ENCODE measurements around the gene LECT2. TPM values are rescaled to one million over a fixed set of nuclear protein-coding genes. Genes with fewer than 3 reads are reported as not detected.

LECT2 gene
- polyA plus RNA-seq, 6 donors from 2014 or later = not detected

DNA sequence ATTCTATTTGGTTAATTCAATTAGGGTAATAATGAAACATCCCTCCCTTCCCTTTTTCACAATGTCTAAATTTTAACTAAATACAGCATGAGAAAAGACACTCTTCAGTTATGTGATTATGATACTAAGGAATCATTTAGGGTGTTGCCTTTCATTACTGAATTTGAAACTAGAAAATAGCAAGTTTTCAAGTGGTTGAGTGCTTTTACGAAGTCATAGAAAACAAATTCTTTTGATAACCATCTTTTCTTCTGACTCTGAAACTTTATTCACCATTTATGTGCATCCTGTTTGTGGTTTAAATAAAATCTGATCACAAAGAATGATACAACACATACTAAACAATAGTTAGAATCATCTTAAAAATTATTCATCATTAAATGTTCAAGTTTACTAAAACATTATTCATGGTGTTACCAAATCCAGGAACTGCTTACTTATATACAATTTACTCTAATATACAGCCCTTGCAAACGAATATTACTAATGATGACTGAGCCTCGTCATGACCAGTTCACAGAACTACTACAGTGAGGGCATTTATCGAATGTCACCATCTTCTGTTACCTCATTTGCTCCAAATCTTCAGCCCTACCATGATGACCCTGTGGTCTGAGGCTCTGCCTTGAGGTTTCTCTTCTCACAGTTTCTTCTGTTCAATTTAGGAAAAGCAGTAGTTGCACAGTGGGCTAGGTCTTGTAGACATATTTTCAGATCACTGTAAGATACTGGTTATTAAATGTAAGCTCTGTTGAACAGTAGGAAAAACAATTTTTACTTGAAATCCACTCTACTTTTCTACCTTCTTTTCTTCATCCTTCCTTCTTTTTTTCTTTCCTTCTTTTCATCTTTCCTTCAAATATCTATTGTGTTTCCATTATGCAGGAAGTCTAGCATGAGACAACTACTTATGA is 40.8 kb downstream of the LECT2 start:
- Mint-ChIP-seq H3K27ac (no peak overlapping the region), H3K36me3 (no peaks in the 10 kb centered on the region), H3K4me3 (peak overlapping the region in 1 of 8 donors; percentile 9), H3K9me3 (peaks cover 0 to 14% (median 4%) of the 10 kb centered on the region in 7 donors), H3K4me1 (no peaks in the 10 kb centered on the region), H3K27me3 (peaks cover 32 to 51% (median 49%) of the 10 kb centered on the region in 3 donors)
- ATAC-seq (ENCODE audit: low read depth in 2 of 2) (no peak), DNase-seq (no peak)

DNA sequence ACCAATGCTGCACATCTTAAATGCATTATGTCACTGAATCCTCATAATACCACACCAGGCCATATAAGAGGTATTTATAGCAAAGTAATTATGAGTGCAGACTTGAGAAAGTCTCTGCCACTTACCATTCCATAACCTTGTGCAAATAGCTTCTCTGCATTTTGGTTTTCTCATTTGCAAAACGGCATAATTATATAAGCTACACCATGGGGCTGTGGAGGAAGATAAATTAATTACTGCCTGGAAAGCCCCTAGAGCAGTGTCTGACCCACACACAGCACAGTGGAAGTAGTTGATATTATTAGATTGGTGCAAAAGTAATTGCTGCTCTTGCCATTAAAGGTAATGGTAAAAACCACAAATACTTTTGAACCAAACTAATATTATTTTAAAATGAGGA is 49.6 kb downstream of the LECT2 start:
- ATAC-seq (ENCODE audit: low read depth in 2 of 2) = no peak
- no peaks in the 10 kb centered on the region for H3K36me3 Mint-ChIP-seq

DNA sequence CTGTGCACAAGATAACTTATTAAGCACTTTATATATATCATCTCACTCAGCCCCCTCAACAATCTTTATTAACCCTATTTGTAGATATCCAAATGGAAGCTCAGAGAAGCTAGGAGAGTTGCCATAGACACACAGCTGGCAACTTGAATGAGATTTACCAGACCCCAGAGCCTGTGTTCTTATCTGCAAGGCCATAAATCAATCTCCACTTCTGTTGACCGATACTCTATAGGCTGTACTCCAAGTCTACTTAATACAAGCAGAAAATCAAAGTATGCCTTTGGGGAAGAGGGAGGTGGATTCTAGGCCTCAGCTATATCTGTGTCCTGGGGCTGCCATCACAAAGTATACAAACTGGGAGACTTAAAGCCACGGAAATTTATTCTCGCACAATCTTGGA is 53.1 kb downstream of the LECT2 start:
- DNase-seq = no peak
- Mint-ChIP-seq H3K4me3 (no peak overlapping the region), H3K36me3 (no peaks in the 10 kb centered on the region)

More for the DNA sequence above, 49.6 kb downstream of the LECT2 start:
- peaks cover 0 to 7% (median 0%) of the 10 kb centered on the region in 7 donors for H3K9me3 Mint-ChIP-seq
- no peak overlapping the region for H3K27ac Mint-ChIP-seq
- no peak overlapping the region for H3K4me3 Mint-ChIP-seq
- H3K27me3 Mint-ChIP-seq = peaks cover 11 to 41% (median 36%) of the 10 kb centered on the region in 3 donors
- no peak for DNase-seq
- H3K4me1 Mint-ChIP-seq = no peaks in the 10 kb centered on the region

DNA sequence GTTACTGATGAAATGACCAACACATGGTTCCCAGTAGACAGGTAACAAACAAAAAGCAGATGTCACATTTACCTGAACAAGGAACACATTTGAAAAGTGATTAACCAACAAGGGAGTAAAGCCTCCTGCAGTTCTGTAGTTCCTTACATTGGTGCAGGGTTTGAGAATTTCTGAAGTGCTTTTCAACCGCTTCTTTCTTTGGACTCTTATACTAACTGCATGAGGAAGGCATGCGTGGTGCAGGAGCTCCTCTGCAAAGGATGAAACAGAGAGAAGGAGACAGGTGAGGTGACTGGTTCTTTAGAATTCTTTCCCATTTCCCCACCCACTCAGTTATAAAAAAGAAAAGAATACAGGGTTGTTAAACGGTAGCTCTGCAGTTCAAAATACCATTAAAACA is 54.5 kb downstream of the LECT2 start:
- H3K9me3 Mint-ChIP-seq = peaks cover 0 to 2% (median 0%) of the 10 kb centered on the region in 7 donors
- H3K36me3 Mint-ChIP-seq = no peaks in the 10 kb centered on the region
- ATAC-seq (ENCODE audit: low read depth in 2 of 2) (no peak), DNase-seq (no peak)
- no peak overlapping the region for H3K27ac Mint-ChIP-seq
- H3K4me3 Mint-ChIP-seq = no peak overlapping the region
- peaks cover 15 to 36% (median 36%) of the 10 kb centered on the region in 3 donors for H3K27me3 Mint-ChIP-seq
- H3K4me1 Mint-ChIP-seq = no peaks in the 10 kb centered on the region

More for the DNA sequence above, 53.1 kb downstream of the LECT2 start:
- Mint-ChIP-seq H3K4me1 (no peaks in the 10 kb centered on the region), H3K27ac (no peak overlapping the region), H3K27me3 (peaks cover 5 to 36% (median 26%) of the 10 kb centered on the region in 3 donors), H3K9me3 (peaks cover 0 to 2% (median 0%) of the 10 kb centered on the region in 7 donors)
- ATAC-seq (ENCODE audit: low read depth in 2 of 2) = no peak

DNA sequence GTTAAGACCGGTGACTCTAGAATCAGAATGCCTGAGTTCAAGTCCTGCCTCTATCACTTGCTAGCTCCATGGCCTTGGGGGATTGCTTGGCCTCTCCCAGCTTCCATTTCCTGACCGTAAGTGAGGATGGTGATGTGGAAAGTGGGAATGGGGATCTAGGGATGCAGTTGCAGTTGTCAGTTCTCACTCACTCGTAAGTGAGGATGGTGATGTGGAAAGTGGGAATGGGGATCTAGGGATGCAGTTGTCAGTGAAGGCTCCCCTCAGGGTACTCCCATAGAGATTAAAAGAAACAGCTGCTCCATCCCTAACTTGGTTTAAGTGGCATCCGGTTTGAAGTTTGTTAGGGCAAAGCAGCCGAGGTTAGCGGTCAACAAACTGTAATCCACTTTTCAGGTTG is 56.1 kb downstream of the LECT2 start:
- peaks cover 0 to 2% (median 0%) of the 10 kb centered on the region in 7 donors for H3K9me3 Mint-ChIP-seq
- ATAC-seq (ENCODE audit: low read depth in 2 of 2) (no peak), DNase-seq (no peak)
- no peaks in the 10 kb centered on the region for H3K4me1 Mint-ChIP-seq
- no peak overlapping the region for H3K4me3 Mint-ChIP-seq
- H3K27me3 Mint-ChIP-seq = peaks cover 15 to 42% (median 36%) of the 10 kb centered on the region in 3 donors
- H3K27ac Mint-ChIP-seq = no peak overlapping the region
- H3K36me3 Mint-ChIP-seq = no peaks in the 10 kb centered on the region

Other genes starting within 250 kb of the LECT2 start
- gene SLC25A48, start 120.3 kb downstream of the LECT2 start, polyA plus RNA-seq (ENCODE audit: low read depth in 6 of 6) = not detected
- not detected for gene IL9, start 59.1 kb downstream of the LECT2 start, polyA plus RNA-seq (ENCODE audit: low read depth in 6 of 6)
- 1 to 10 TPM in 3 of 6 donors, under 1 TPM in 3; 0.20 to 4.3 (median 1.2) TPM for gene TGFBI, start 74.0 kb upstream of the LECT2 start, polyA plus RNA-seq (ENCODE audit: low read depth in 6 of 6)
- gene SMAD5, start 177.9 kb upstream of the LECT2 start, polyA plus RNA-seq (ENCODE audit: low read depth in 6 of 6) = 10 to 100 TPM; 18.8 to 29.3 (median 23.9) TPM
- gene SMIM32, start 238.2 kb upstream of the LECT2 start, polyA plus RNA-seq (ENCODE audit: low read depth in 6 of 6) = not detected